Activated naive CD4-positive, alpha-beta T cell treated with anti-CD3 and anti-CD28 coated beads, Interleukin-2, amount 50 U/mL, for 16 hours (primary cell): ENCODE results near the gene CCDC8.
"Not testable (repeated sequence)": the region's sequence is repeated elsewhere in the genome, so short reads cannot be mapped to it uniquely, and the experiment has no call there.

Experiments
- DNase-seq: peaks from one replicate; pipeline ENCODE4 v3.0.0-alpha.2; 2020

The CCDC8 gene

DNA sequence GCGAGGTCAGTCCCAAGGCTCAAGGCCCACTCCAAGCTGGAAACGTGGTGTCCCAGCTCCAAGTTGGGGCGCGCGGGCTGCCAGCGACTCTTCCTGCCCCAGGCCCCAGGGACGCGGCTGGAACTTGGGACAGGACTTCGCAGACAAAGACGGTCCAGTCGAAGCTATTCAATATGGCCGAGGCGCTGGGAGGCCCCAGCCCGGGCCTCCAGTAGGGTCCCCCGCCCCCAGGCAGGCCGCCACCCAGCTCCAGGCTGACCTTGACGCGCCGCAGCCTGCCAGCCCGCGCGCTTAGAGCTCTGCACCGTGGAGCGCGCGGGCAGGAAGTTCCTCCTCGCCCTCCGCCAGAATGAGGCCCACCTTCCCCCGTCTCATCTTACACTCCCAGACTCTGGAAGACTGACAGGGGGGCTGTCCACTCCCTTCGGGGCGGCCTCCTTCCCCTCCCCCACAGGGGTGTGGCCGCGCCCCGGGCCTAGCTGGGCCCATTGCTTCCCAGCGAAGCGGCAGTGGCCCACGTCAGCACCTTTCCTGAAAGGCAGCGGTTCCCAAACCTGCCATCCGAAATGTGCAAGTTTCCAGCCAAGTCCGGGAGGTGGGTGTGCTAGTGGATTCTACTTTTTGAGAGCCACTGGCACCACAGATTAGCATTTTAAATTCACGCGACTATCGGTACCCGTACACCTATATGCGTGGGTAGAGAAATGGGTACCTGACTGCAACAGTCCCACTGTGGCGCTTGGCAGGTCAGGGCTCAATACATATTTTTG is at the start of gene CCDC8:
CCDC8 (minus strand) TSS at position 303 of the 770 bp plus-strand sequence. CDS start 754 bp downstream, outside the sequence.
- DNase-seq: no peak

GRCh38 chr19:46461537-46461936 is 48.2 kb upstream of the CCDC8 start:
- no peak for DNase-seq

DNA sequence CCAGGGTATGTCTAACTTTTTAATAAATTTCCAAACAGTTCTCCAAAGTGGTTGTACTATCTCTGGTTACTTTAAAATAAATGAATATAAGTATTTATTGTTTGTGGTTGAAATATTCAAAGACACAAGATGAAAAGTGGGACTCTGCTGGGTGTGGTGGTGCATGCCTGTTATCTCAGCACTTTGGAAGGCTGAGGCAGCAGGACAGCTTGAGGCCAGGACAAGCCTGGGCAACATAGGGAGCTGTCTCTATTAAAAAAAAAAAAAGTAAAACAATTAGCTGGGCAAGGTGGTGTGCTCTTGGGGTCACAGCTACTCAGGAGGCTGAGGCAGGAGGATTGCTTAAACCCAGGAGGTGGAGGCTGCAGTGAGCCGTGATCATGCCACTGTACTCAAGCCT is 47.6 kb upstream of the CCDC8 start:
- no peak for DNase-seq

DNA sequence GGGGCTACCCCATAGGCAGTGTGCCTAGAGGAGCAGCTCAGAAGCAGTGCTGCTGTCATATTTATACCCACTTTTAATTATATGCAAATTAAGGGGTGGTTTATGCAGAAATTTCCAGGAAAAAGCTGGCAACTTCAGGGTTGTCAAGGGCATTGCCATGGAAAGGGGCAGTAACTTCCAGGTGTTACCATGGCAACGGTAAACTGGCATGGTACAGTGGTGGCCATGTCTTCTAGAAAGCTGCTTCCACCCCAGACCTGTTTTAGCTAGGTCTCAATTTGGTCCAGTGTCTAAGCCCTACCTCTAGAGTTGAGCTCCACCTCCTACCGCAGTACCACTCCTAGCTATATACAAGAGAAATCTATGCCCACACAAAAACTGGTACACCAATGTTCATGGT is 46.7 kb upstream of the CCDC8 start:
- DNase-seq: no peak

- no peak for DNase-seq
Observed at GRCh38 chr19:46456930-46457329, 43.6 kb upstream of the CCDC8 start.

- no peak for DNase-seq
Observed at GRCh38 chr19:46454244-46454643, 40.9 kb upstream of the CCDC8 start.

DNA sequence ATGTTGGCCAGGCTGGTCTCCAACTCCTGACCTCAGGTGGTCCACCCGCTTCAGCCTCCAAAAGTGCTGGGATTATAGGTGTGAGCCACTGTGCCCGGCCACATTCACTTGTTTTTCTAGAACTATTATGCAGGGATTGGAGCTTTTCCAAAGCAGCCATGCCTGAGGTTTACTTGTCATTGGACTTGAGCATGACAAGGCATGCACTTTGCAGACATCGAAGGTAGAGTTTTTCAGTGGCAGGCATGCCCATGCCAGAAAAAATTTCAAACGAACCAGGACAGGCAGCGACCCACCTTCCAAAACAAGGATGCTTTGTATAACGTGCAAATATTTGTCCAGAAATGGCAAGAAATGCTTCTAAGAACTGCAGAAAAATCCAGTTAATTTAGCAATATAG is 40.3 kb upstream of the CCDC8 start:
- DNase-seq: no peak

DNA sequence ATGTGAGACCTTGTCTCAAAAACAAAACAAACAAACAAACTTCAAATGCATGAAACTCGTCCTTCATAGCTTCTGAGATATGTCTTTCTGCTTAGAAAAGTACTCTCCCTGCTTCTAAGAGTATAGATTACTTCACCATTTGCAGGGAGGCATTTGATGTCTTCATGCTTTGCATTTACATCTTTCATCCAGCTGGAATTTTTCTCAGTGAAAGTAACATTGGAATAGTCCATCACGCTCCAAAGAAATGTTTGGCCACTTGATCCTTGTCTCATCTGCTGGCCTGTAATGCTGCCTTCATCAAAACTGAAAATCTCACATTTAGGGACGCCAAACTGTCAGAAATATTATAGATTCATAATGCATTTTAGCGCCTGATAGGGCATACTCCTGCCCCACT is 38.8 kb upstream of the CCDC8 start:
- no peak for DNase-seq

GRCh38 chr19:46451352-46451751 is 38.0 kb upstream of the CCDC8 start:
- DNase-seq: no peak

GRCh38 chr19:46450737-46451136 is 37.4 kb upstream of the CCDC8 start:
- no peak for DNase-seq

DNA sequence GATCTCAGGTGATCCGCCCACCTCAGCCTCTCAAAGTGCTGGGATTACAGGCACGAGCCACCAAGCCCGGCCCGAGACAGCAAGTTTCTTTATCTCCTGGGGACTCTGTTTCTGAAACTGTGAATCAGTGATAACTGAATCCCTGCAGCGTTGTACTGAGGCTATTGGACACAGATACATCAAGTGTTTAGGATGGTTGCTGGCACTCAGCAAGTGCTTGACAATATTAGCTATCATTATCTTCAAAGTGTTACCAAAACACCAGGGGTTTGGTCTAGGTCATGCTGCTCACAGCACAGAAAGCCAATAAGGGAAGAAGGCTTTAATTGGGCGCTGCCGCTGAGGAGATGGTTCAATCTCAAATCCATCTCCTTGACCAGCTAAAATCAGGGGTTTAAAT is 35.9 kb upstream of the CCDC8 start:
- DNase-seq: no peak

- DNase-seq: no peak
Observed at GRCh38 chr19:46448601-46449000, 35.2 kb upstream of the CCDC8 start.

DNA sequence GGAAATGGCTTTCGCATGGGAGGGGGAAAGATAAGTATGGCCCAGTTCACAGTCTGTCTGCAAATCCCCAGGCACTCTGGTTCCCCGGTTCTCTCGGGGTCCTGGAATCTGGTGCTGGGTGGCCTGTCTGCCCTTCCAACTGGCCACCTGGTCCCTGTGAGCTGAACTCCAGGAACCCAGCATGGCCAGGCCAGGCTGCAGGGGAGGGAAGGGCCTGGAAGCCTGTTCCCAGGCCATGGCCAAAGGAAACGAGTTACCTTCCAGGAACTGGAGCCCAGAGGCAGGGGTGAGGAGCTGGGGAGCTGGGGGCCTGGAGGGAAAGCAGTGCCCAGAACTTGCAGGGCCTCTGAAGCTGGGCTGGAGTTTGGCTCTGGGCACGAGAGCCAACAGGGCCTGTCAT is 34.5 kb upstream of the CCDC8 start:
- no peak for DNase-seq

DNA sequence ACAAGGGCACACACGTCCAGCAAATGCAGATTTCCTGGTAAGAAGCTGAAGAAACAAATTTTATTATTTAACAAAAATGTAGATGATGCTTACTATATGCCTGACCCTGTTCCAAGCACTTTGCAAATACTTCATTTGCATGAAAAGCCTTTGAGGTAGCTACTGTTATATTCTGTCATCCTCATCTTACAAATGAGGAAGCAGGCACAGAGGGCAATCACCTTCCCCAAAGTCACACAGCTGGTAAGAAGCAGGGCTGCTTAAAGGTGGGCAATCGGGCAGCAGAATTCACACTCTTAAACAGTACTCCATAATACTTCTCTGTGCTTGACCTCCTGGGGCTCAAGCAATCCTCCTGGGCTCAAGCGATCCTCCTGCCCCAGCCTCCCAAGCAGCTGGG is 33.6 kb upstream of the CCDC8 start:
- no peak for DNase-seq

DNA sequence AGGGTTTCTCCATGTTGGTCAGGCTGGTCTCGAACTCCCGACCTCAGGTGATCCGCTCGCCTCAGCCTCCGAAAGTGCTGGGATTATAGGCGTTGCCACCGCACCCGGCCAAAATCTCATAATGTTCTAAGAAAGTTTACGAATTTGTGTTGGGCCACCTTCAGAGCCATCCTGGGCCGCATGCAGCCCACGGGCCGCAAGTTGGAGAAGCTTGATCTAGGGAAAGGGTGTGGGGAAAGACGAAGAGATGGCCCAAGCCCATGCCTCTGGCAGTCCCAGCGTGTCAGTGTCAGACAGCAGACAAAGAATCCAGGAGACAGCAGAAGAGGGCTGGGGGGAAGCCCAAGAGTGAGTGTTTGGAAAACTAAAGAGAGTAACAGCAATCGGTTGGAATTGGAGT is 32.7 kb upstream of the CCDC8 start:
- DNase-seq: no peak

GRCh38 chr19:46442808-46443450 is 29.6 kb upstream of the CCDC8 start:
- DNase-seq: no peak

- DNase-seq: no peak
Observed at GRCh38 chr19:46441866-46442265, 28.5 kb upstream of the CCDC8 start.

DNA sequence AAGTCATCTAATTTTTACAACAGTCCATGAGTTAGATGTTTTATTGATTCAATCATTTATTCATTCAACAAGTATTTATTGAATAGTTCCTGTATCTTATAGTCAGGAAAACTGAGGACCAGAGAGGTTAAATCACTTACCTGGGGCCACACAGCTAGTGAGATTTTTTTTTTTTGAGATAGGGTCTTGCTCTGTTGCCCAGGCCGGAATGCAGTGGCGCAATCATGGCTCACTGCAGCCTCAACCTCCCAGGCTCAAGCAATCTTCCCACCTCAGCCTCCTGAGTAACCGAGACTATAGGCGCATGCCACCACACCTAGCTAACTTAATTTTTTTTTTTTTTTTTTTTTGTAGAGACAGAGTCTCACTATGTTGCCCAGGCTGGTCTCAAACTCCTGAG is 22.3 kb upstream of the CCDC8 start:
- DNase-seq: not testable (repeated sequence)

DNA sequence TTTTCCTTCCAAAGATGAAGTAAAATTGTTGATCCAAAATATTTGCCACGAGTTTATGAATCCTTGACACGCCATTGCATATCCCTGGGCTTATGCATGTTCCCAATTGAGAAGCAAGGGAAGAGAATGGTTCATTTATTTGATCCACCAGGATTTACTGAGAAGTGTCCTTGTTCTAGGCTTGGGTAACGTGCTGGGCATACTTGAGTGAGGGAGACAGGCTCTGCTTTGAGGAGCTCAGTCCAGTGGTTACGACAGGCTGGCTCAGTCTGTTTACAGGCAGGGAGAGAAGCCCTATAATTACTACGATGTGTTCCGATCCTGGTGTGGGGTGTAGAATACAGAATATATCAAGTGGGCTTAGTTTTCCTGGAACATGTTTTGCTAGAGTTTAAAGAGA is 21.6 kb upstream of the CCDC8 start:
- DNase-seq: no peak

DNA sequence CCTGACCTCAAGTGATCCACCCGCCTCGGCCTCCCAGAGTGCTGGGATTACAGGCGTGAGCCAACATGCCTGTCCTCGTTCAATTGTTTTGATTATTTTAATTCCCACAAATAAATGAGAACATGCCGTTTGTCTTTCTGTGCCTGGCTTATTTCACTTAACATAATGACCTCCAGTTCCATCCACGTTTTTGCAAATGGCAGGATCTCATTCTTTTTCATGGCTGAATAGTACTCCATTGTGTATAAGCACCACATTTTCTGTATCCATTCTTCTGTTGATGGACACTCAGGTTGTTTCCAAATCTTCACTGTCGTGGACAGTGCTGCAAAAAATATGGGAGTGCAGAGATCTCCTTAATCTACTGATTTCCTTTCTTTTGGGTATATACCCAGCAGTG is 20.1 kb upstream of the CCDC8 start:
- not testable (repeated sequence) for DNase-seq

GRCh38 chr19:46431824-46432223 is 18.5 kb upstream of the CCDC8 start:
- DNase-seq: no peak

DNA sequence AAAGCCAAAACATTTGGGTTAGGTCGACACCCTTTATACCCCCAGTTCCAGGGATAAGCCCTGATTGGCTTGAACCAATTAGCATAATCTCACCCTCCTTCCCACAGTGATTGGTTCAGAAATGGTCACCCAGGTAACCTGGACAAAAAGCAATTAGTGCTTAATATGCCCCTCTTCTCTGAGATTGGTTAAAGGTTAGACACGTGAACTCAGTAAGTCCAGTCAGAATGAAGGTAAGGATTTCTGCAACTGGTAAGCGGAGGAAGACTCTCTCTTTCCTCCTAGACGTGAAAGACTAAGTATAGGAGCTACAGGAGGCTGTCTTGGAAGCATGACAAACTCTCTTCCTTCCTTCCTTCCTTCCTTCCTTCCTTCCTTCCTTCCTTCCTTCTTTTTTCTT is 16.6 kb upstream of the CCDC8 start:
- no peak for DNase-seq

GRCh38 chr19:46428239-46429135 is 15.1 kb upstream of the CCDC8 start, which contains the start of gene PNMA8C:
TSS of gene PNMA8C (minus strand) at chr19:46428936. CDS start at chr19:46428359, 577 bp downstream.
- DNase-seq: peak; percentile 35
